H1 (cell line): ENCODE measurements around the gene PIGBOS1. TPM values are rescaled to one million over a fixed set of nuclear protein-coding genes. Genes with fewer than 3 reads are reported as not detected.

Experiments
- CTCF ChIA-PET: fragments of 300-600 bp; sonication (Branson Sonifier 250); formaldehyde crosslinking; loops from one replicate; lab custom pipeline; 2021; ENCODE audit not compliant: partially characterized antibody; lab: Charles Lee
- POLR2A ChIA-PET: fragments of 300-600 bp; sonication (Branson Sonifier 250); formaldehyde crosslinking; loops from one replicate; lab custom pipeline; 2021; ENCODE audit warnings: inconsistent platforms; ENCODE audit not compliant: partially characterized antibody; lab: Charles Lee
- DNase-seq, 2 experiments: peaks; one replicate each; pipeline versions ENCODE4 v3.0.0 to v3.0.0-alpha.2; 2010 to 2022; ENCODE audit warnings: low spot score in 2 of 2, low read depth in 1 of 2, mixed read lengths in 1 of 2
- FAIRE-seq: peaks from 2 replicates; lab custom pipeline; 2011; peaks lifted over from hg19 to GRCh38; lab: Jason Lieb, UNC
- H2AFZ ChIP-seq: 2 replicates; pipeline ENCODE4 v1.8.1; 2012; ENCODE audit warnings: low read length, inconsistent platforms
- H2AK5ac ChIP-seq: 2 replicates; pipeline ENCODE4 v1.6.1; 2013; ENCODE audit warnings: low read depth, low read length
- H2BK120ac ChIP-seq: replicated peaks from 2 replicates; pipeline ENCODE3; 2013; ENCODE audit warnings: low read depth, low read length, inconsistent platforms
- H2BK12ac ChIP-seq: 2 replicates; pipeline ENCODE4 v1.6.1; 2013; ENCODE audit warnings: low read depth, low read length
- H2BK15ac ChIP-seq: 2 replicates; pipeline ENCODE4 v1.6.1; 2013; ENCODE audit warnings: low read length
- H2BK20ac ChIP-seq: 2 replicates; pipeline ENCODE4 v1.6.1; 2013; ENCODE audit warnings: low read length
- H2BK5ac ChIP-seq: 2 replicates; pipeline ENCODE4 v1.6.1; 2013; ENCODE audit warnings: low read depth, low read length
- H3K14ac ChIP-seq: 2 replicates; pipeline ENCODE4 v1.6.1; 2013; ENCODE audit warnings: inconsistent platforms; ENCODE audit not compliant: insufficient read length
- H3K18ac ChIP-seq: 2 replicates; pipeline ENCODE4 v1.6.1; 2013; ENCODE audit warnings: low read length; ENCODE audit errors: extremely low read depth
- H3K23ac ChIP-seq: 2 replicates; pipeline ENCODE4 v1.6.1; 2013; ENCODE audit warnings: inconsistent platforms; ENCODE audit not compliant: insufficient read length
- H3K23me2 ChIP-seq: 2 replicates; pipeline ENCODE4 v1.6.1; 2013; ENCODE audit warnings: low read depth, low read length
- H3K27ac ChIP-seq: 2 replicates; pipeline ENCODE4 v1.6.1; 2011; ENCODE audit warnings: low read depth, low read length, inconsistent platforms
- H3K27me3 ChIP-seq, 4 experiments: replicated peaks in 1 of 4; 1 replicate in 1 of 4; 2 replicates in 3 of 4; pipeline versions ENCODE4 v1.6.1 to v1.8.1; 2011 to 2013; ENCODE audit warnings: low read length in 3 of 4, mild to moderate bottlenecking in 3 of 4, inconsistent platforms in 2 of 4, mixed read lengths in 2 of 4, moderate library complexity in 1 of 4; ENCODE audit not compliant: control insufficient read depth in 3 of 4, insufficient read depth in 3 of 4; ENCODE audit errors: extremely low read depth in 1 of 4
- H3K36me3 ChIP-seq, 4 experiments: 2 replicates each; pipeline versions ENCODE4 v1.6.1 to v1.8.1; 2011 to 2013; ENCODE audit warnings: mild to moderate bottlenecking in 4 of 4, low read length in 3 of 4, moderate library complexity in 2 of 4, control low read depth in 1 of 4, inconsistent platforms in 1 of 4; ENCODE audit not compliant: insufficient read depth in 4 of 4, control insufficient read depth in 2 of 4
- H3K4ac ChIP-seq: replicated peaks from 2 replicates; pipeline ENCODE3; 2013; ENCODE audit warnings: low read length, low read depth, mixed read lengths, inconsistent platforms; ENCODE audit not compliant: insufficient read length
- H3K4me1 ChIP-seq, 4 experiments: replicated peaks in 1 of 4; 1 replicate in 1 of 4; 2 replicates in 3 of 4; pipeline versions ENCODE4 v1.6.1 to v1.8.1; 2011 to 2013; ENCODE audit warnings: low read length in 3 of 4, inconsistent platforms in 2 of 4, mixed read lengths in 1 of 4; ENCODE audit not compliant: insufficient read depth in 4 of 4, control insufficient read depth in 3 of 4
- H3K4me2 ChIP-seq, 2 experiments: 2 replicates each; pipeline versions ENCODE4 v1.6.1 to v1.8.1; 2011 to 2013; ENCODE audit warnings: low read depth in 2 of 2, low read length in 2 of 2, control low read depth in 1 of 2, inconsistent platforms in 1 of 2, mild to moderate bottlenecking in 1 of 2; ENCODE audit not compliant: insufficient read depth in 1 of 2
- H3K4me3 ChIP-seq, 4 experiments: fragments of 200-600, 300-600 bp in 1 of 4; sonication (generic), shearing (Covaris generic), sonication (Bioruptor Twin) in 1 of 4; 2 replicates each; pipeline versions ENCODE4 v1.5.1 to v1.8.1; 2011 to 2016; ENCODE audit warnings: low read length in 4 of 4, low read depth in 3 of 4, control low read depth in 2 of 4, inconsistent platforms in 2 of 4, mild to moderate bottlenecking in 2 of 4, mixed read lengths in 1 of 4, moderate library complexity in 1 of 4; ENCODE audit not compliant: insufficient read depth in 2 of 4; ENCODE audit errors: extremely low read depth in 1 of 4
- H3K56ac ChIP-seq: replicated peaks from 2 replicates; pipeline ENCODE3; 2013; ENCODE audit warnings: low read depth, mild to moderate bottlenecking, mixed read lengths, low read length, inconsistent platforms; ENCODE audit not compliant: insufficient read length
- H3K79me1 ChIP-seq: 2 replicates; pipeline ENCODE4 v1.6.1; 2013; ENCODE audit warnings: low read depth, low read length, control low read depth
- H3K79me2 ChIP-seq, 2 experiments: 2 replicates each; pipeline versions ENCODE4 v1.6.1 to v1.8.1; 2012 to 2013; ENCODE audit warnings: low read length in 2 of 2, mild to moderate bottlenecking in 2 of 2, inconsistent platforms in 1 of 2; ENCODE audit not compliant: insufficient read depth in 2 of 2, control insufficient read depth in 1 of 2
- H3K9ac ChIP-seq, 4 experiments: replicated peaks in 1 of 4; 1 replicate in 1 of 4; 2 replicates in 3 of 4; pipeline versions ENCODE4 v1.6.1 to v1.8.1; 2011 to 2013; ENCODE audit warnings: low read depth in 3 of 4, low read length in 3 of 4, control low read depth in 2 of 4, mild to moderate bottlenecking in 2 of 4, moderate library complexity in 2 of 4, inconsistent platforms in 1 of 4; ENCODE audit errors: extremely low read depth in 1 of 4
- H3K9me3 ChIP-seq, 2 experiments: 2 replicates each; pipeline versions ENCODE4 v1.6.1 to v1.8.1; 2012 to 2013; ENCODE audit warnings: mild to moderate bottlenecking in 2 of 2, moderate library complexity in 2 of 2, control low read depth in 1 of 2, inconsistent platforms in 1 of 2, low read depth in 1 of 2, low read length in 1 of 2, mixed read lengths in 1 of 2; ENCODE audit not compliant: insufficient read depth in 2 of 2
- H4K20me1 ChIP-seq, 2 experiments: replicated peaks in 1 of 2; 2 replicates each; pipeline versions ENCODE3 to v1.8.1; 2011 to 2013; ENCODE audit warnings: inconsistent platforms in 2 of 2, low read length in 2 of 2, mild to moderate bottlenecking in 1 of 2; ENCODE audit not compliant: insufficient read depth in 2 of 2, control insufficient read depth in 1 of 2
- H4K5ac ChIP-seq: 2 replicates; pipeline ENCODE4 v1.6.1; 2013; ENCODE audit warnings: low read length, low read depth, mixed read lengths, inconsistent platforms; ENCODE audit not compliant: insufficient read length
- H4K8ac ChIP-seq: 2 replicates; pipeline ENCODE4 v1.8.0; 2013; ENCODE audit warnings: mild to moderate bottlenecking, moderate library complexity, low read length, inconsistent platforms; ENCODE audit not compliant: insufficient read depth; ENCODE audit errors: extremely low read depth
- H4K91ac ChIP-seq: replicated peaks from 2 replicates; pipeline ENCODE3; 2013; ENCODE audit warnings: low read length, mixed read lengths, inconsistent platforms; ENCODE audit not compliant: insufficient read length
- ATF3 ChIP-seq: IDR thresholded peaks from 2 replicates; pipeline ENCODE4 v1.6.1; 2011; ENCODE audit warnings: low read depth, mild to moderate bottlenecking, low read length; ENCODE audit not compliant: insufficient read depth
- BACH1 ChIP-seq: IDR thresholded peaks from 2 replicates; pipeline ENCODE4 v1.6.1; 2012; ENCODE audit warnings: low read length, improper control_type of control experiment
- CTCF ChIP-seq, 3 experiments: IDR thresholded peaks; 1 replicate in 2 of 3; 2 replicates in 1 of 3; pipeline versions ENCODE4 v1.5.1 to v1.6.1; 2011; ENCODE audit warnings: low read length in 3 of 3, mild to moderate bottlenecking in 3 of 3, inconsistent platforms in 2 of 3, low read depth in 1 of 3, moderate library complexity in 1 of 3; ENCODE audit not compliant: insufficient read depth in 1 of 3; ENCODE audit errors: control extremely low read depth in 1 of 3
- JUN ChIP-seq: IDR thresholded peaks from 2 replicates; pipeline ENCODE4 v1.6.1; 2011; ENCODE audit warnings: low read depth, mild to moderate bottlenecking, improper control_type of control experiment, low read length
- KDM4A ChIP-seq: IDR thresholded peaks from one replicate; pipeline ENCODE4 v1.7.1; 2012; ENCODE audit warnings: low read depth, mild to moderate bottlenecking, moderate library complexity, low read length, inconsistent platforms; ENCODE audit not compliant: severe bottlenecking
- RAD21 ChIP-seq, 2 experiments: IDR thresholded peaks in 1 of 2; conservative IDR thresholded peaks in 1 of 2; 2 replicates each; pipeline ENCODE4 v1.6.1; 2011; ENCODE audit warnings: low read depth in 2 of 2, low read length in 2 of 2, improper control_type of control experiment in 1 of 2, inconsistent platforms in 1 of 2, mild to moderate bottlenecking in 1 of 2, moderate library complexity in 1 of 2
- RBBP5 ChIP-seq: IDR thresholded peaks from 2 replicates; pipeline ENCODE4 v1.7.1; 2012; ENCODE audit warnings: low read depth, mild to moderate bottlenecking, inconsistent platforms, low read length, moderate library complexity, borderline replicate concordance
- SIRT6 ChIP-seq: IDR thresholded peaks from one replicate; pipeline ENCODE4 v1.7.1; 2012; ENCODE audit warnings: low read length, inconsistent platforms
- SIX5 ChIP-seq: IDR thresholded peaks from 2 replicates; pipeline ENCODE4 v1.6.1; 2011; ENCODE audit warnings: mild to moderate bottlenecking, low read depth, low read length
- TEAD4 ChIP-seq: IDR thresholded peaks from 2 replicates; pipeline ENCODE4 v1.6.1; 2012; ENCODE audit warnings: low read depth, low read length, inconsistent platforms, mixed read lengths
- ZNF274 ChIP-seq: IDR thresholded peaks from 2 replicates; pipeline ENCODE4 v1.7.0; 2012; ENCODE audit warnings: low read length, borderline replicate concordance; ENCODE audit errors: extremely low read depth
- polyA plus RNA-seq, 7 experiments: library from polyadenylated mRNA; depleted of rRNA in 3 of 7; stranded (reverse) in 5 of 7; unstranded in 2 of 7; fragments of >200 nt in 5 of 7; fragments of 200-250 nt in 2 of 7; gene quantifications; 1 replicate in 5 of 7; 2 replicates in 1 of 7; 4 replicates in 1 of 7; pipeline versions ENCODE4 v1.2.1 to v1.2.3, GENCODE V29; 2011 to 2013; ENCODE audit warnings: missing spikeins in 2 of 7, mixed read lengths in 2 of 7
- total RNA-seq: library from RNA; stranded (reverse); fragmentation: NEBNext Ultra II Directional; extraction: Animal tissue kit (Norgen Biotek cat#: 25700); gene quantifications from 2 replicates; pipeline ENCODE4 v1.2.1, GENCODE V29; 2021

Gene PIGBOS1
- total and polyA plus RNA-seq, 2 of the 8 experiments (the other 6 are each of a cell fraction or from before 2014, with no cell fraction given) = 7.8 to 16.7 TPM

- H2AFZ ChIP-seq = no peak overlapping the region
- no peak overlapping the region for H2AK5ac ChIP-seq
- H2BK5ac ChIP-seq = no peak overlapping the region
- no peaks in the 10 kb centered on the region for H3K23me2 ChIP-seq
- no peak overlapping the region for H3K4me3 ChIP-seq
- ChIA-PET POLR2A (interaction anchor here (1.0 to 1.6 kb wide), 2 partner anchors 18 to 161 kb away, joined by 3 read pairs; no protein-coding TSS in a partner anchor), CTCF (interaction anchor here (0.6 to 1.8 kb wide), 2 partner anchors 11 to 71 kb away, joined by 3 to 7 read pairs; no protein-coding TSS in a partner anchor)
- no peak overlapping the region for H4K8ac ChIP-seq
- H3K4me1 ChIP-seq = peaks cover 0 to 1% (median 0%) of the 10 kb centered on the region in 4 experiments; a peak in 1 of 7 replicates
- H4K20me1 ChIP-seq = no peaks in the 10 kb centered on the region
- no peaks in the 10 kb centered on the region for H3K79me1 ChIP-seq
- H2BK120ac ChIP-seq = no peak overlapping the region
- H3K18ac ChIP-seq = no peak overlapping the region
- FAIRE-seq (no peak), DNase-seq (no peak)
- no peak overlapping the region for H2BK12ac ChIP-seq
- no peak overlapping the region for H2BK20ac ChIP-seq
- no peaks in the 10 kb centered on the region for H3K79me2 ChIP-seq
- H4K91ac ChIP-seq = no peak overlapping the region
- no peak overlapping the region for H3K27ac ChIP-seq
- H3K23ac ChIP-seq = no peak overlapping the region
- no peaks in the 10 kb centered on the region for H3K36me3 ChIP-seq
- no peak overlapping the region for H3K4me2 ChIP-seq
- no peak overlapping the region for H3K9ac ChIP-seq
- no peak overlapping the region for H3K14ac ChIP-seq
- H3K9me3 ChIP-seq = no peaks in the 10 kb centered on the region
- H3K27me3 ChIP-seq = no peaks in the 10 kb centered on the region
- H3K56ac ChIP-seq = no peak overlapping the region
- no peak overlapping the region for H4K5ac ChIP-seq
- no peak overlapping the region for H2BK15ac ChIP-seq
- H3K4ac ChIP-seq = no peak overlapping the region
- TF ChIP-seq BACH1 (no peak), RAD21 (IDR thresholded peaks at IDR 0.05 in 1 of 2, conservative IDR thresholded peaks at IDR 0.05 in 1 of 2; ENCODE audit: low read depth in 2 of 2, low read length in 2 of 2) (no peak), KDM4A (no peak), TEAD4 (no peak), ATF3 (no peak), SIX5 (no peak), ZNF274 (no peak), JUN (no peak), CTCF (IDR thresholded peaks at IDR 0.05; ENCODE audit: control extremely low read depth in 1 of 3, insufficient read depth in 1 of 3, low read depth in 1 of 3, low read length in 3 of 3) (no peak), SIRT6 (no peak), RBBP5 (no peak)
Observed at GRCh38 chr15:55358471-55358870, 39.5 kb upstream of the PIGBOS1 start.
